CD14-positive monocyte (primary cell): ENCODE results near the gene NPM1. TPM values are rescaled to one million over a fixed set of nuclear protein-coding genes. Genes with fewer than 3 reads are reported as not detected.

ENCODE experiments used
- DNase-seq, 3 donors: peaks; one replicate each; pipeline ENCODE4 v3.0.0-alpha.2; 2011 to 2022
- H2AFZ ChIP-seq: 2 replicates; pipeline ENCODE4 v1.6.0; 2012; ENCODE audit warnings: mild to moderate bottlenecking, low read depth, low read length, inconsistent platforms; ENCODE audit not compliant: insufficient read depth, poor library complexity, severe bottlenecking
- H3K27ac ChIP-seq, 2 donors: 1 replicate in 1 of 2; 2 replicates in 1 of 2; pipeline ENCODE4 v1.5.1; 2012 to 2013; ENCODE audit warnings: low read length in 2 of 2, control low read depth in 1 of 2, inconsistent platforms in 1 of 2, low read depth in 1 of 2, mild to moderate bottlenecking in 1 of 2
- H3K27me3 ChIP-seq, 2 donors: one replicate each; pipeline versions ENCODE4 v1.6.0 to v1.6.1; 2011 to 2013; ENCODE audit warnings: low read length in 2 of 2; ENCODE audit not compliant: control insufficient read depth in 2 of 2, insufficient read depth in 2 of 2
- H3K36me3 ChIP-seq, 2 donors: replicated peaks in 1 of 2; 1 replicate in 1 of 2; 2 replicates in 1 of 2; pipeline versions ENCODE4 v1.5.1 to v1.6.1; 2012 to 2013; ENCODE audit warnings: low read length in 2 of 2, control low read depth in 1 of 2, inconsistent platforms in 1 of 2, mild to moderate bottlenecking in 1 of 2; ENCODE audit not compliant: insufficient read depth in 2 of 2, control insufficient read depth in 1 of 2
- H3K4me1 ChIP-seq, 2 donors: 1 replicate in 1 of 2; 2 replicates in 1 of 2; pipeline versions ENCODE4 v1.5.1 to v1.6.1; 2012 to 2013; ENCODE audit warnings: low read length in 2 of 2, control low read depth in 1 of 2, inconsistent platforms in 1 of 2, mild to moderate bottlenecking in 1 of 2, moderate library complexity in 1 of 2; ENCODE audit not compliant: insufficient read depth in 2 of 2, control insufficient read depth in 1 of 2
- H3K4me2 ChIP-seq: replicated peaks from 2 replicates; pipeline ENCODE3; 2012; ENCODE audit warnings: low read length, moderate library complexity, mild to moderate bottlenecking; ENCODE audit not compliant: poor library complexity, severe bottlenecking; ENCODE audit errors: extremely low read depth
- H3K4me3 ChIP-seq, 3 experiments: fragments of 200-600 bp in 1 of 3; sonication (generic) in 1 of 3; replicated peaks in 1 of 3; 1 replicate in 2 of 3; 2 replicates in 1 of 3; pipeline ENCODE4 v1.5.1; 2011 to 2013; ENCODE audit warnings: low read length in 3 of 3, mild to moderate bottlenecking in 3 of 3, control low read depth in 2 of 3, low read depth in 2 of 3, inconsistent platforms in 1 of 3, moderate library complexity in 1 of 3
- H3K79me2 ChIP-seq: 2 replicates; pipeline ENCODE4 v1.6.0; 2012; ENCODE audit warnings: mild to moderate bottlenecking, control low read depth, inconsistent platforms, low read length, moderate library complexity; ENCODE audit not compliant: insufficient read depth
- H3K9ac ChIP-seq: 2 replicates; pipeline ENCODE4 v1.6.0; 2017; ENCODE audit warnings: low read length, mild to moderate bottlenecking; ENCODE audit not compliant: insufficient read depth, poor library complexity, severe bottlenecking
- H3K9me3 ChIP-seq, 2 donors: replicated peaks in 1 of 2; 1 replicate in 1 of 2; 2 replicates in 1 of 2; pipeline versions ENCODE4 v1.5.1 to v1.6.1; 2012 to 2013; ENCODE audit warnings: low read length in 2 of 2, control low read depth in 1 of 2; ENCODE audit not compliant: control insufficient read depth in 1 of 2, insufficient read depth in 1 of 2
- H4K20me1 ChIP-seq: 2 replicates; pipeline ENCODE4 v1.6.0; 2012; ENCODE audit warnings: mild to moderate bottlenecking, low read length, control low read depth, moderate library complexity; ENCODE audit not compliant: insufficient read depth
- H3K27ac Mint-ChIP-seq, 7 donors: one replicate each; pipeline ENCODE4 v1.8.0; 2020; ENCODE audit warnings: mild to moderate bottlenecking in 7 of 7, mixed read lengths in 7 of 7, moderate library complexity in 6 of 7, inconsistent platforms in 2 of 7
- H3K27me3 Mint-ChIP-seq, 3 donors: one replicate each; pipeline ENCODE4 v1.8.0; 2021 to 2022; ENCODE audit warnings: low read depth in 3 of 3, mild to moderate bottlenecking in 3 of 3, mixed read lengths in 3 of 3, moderate library complexity in 3 of 3, inconsistent platforms in 1 of 3
- H3K36me3 Mint-ChIP-seq, 2 donors: one replicate each; pipeline ENCODE4 v1.8.0; 2020; ENCODE audit warnings: mixed read lengths in 2 of 2, inconsistent platforms in 1 of 2, mild to moderate bottlenecking in 1 of 2
- H3K4me1 Mint-ChIP-seq: one replicate; pipeline ENCODE4 v1.8.0; 2020; ENCODE audit warnings: mild to moderate bottlenecking, mixed read lengths
- H3K4me3 Mint-ChIP-seq, 2 donors: one replicate each; pipeline ENCODE4 v1.8.0; 2020; ENCODE audit warnings: mild to moderate bottlenecking in 2 of 2, mixed read lengths in 2 of 2, moderate library complexity in 1 of 2
- H3K9me3 Mint-ChIP-seq, 7 donors: one replicate each; pipeline ENCODE4 v1.8.0; 2020 to 2022; ENCODE audit warnings: mixed read lengths in 7 of 7, mild to moderate bottlenecking in 6 of 7, moderate library complexity in 6 of 7, inconsistent platforms in 2 of 7
- CTCF ChIP-seq: fragments of 200-600 bp; IDR thresholded peaks from one replicate; pipeline ENCODE4 v1.8.0; 2022; ENCODE audit warnings: antibody characterized with exemption, mild to moderate bottlenecking
- WGBS: methylation state at CpG from one replicate; pipeline ENCODE4 v1.1.5; 2013; ENCODE audit warnings: missing lambda C conversion rate; ENCODE audit not compliant: insufficient coverage; 5-methylcytosine and 5-hydroxymethylcytosine counted together
- intact Hi-C, 2 donors: fragments of 100-400 bp; cut with micrococcal nuclease; formaldehyde crosslinking; loops; one replicate each; pipeline versions ENCODE4 v1.15.0 to v1.15.1; 2023
- polyA plus RNA-seq, 3 donors: library from polyadenylated mRNA; depleted of rRNA in 1 of 3; unstranded in 2 of 3; stranded (reverse) in 1 of 3; fragments of 300-500 nt in 2 of 3; fragments of >200 nt in 1 of 3; fragmentation: Illumina TruSeq in 2 of 3; gene quantifications; 1 replicate in 2 of 3; 2 replicates in 1 of 3; pipeline ENCODE4 v1.2.3, GENCODE V29; 2012 to 2021

Gene NPM1
- polyA plus RNA-seq, 3 donors = 102 to 191 (median 188) TPM

GRCh38 chr5:171386861-171387344 lies 746 bp upstream of the NPM1 start:
- H3K79me2 ChIP-seq = peaks cover 50% of the 10 kb centered on the region
- H3K4me1 ChIP-seq = peaks cover 23 to 37% of the 10 kb centered on the region in 2 donors
- H3K9me3 ChIP-seq = no peaks in the 10 kb centered on the region
- intact Hi-C loops = loop anchor here in 1 of 2 donors (5.0 kb wide), 1 partner anchor 620 kb away; the partner anchor contains the start of gene FBXW11
- H3K4me2 ChIP-seq = peak overlapping the region; percentile 97
- H3K9ac ChIP-seq = peak overlapping the region; percentile 79
- no peak for DNase-seq
- TF ChIP-seq CTCF = no peak
- Mint-ChIP-seq H3K4me3 (peak overlapping the region; percentile 97 to 98), H3K9me3 (peaks cover 0 to 6% (median 0%) of the 10 kb centered on the region in 7 donors), H3K36me3 (peaks cover 7 to 14% of the 10 kb centered on the region in 2 donors), H3K4me1 (peaks cover 42% of the 10 kb centered on the region), H3K27me3 (peaks cover 2 to 8% (median 3%) of the 10 kb centered on the region in 3 donors), H3K27ac (peak overlapping the region; percentile 85 to 97 (median 94))
- peaks cover 11 to 13% of the 10 kb centered on the region in 2 donors for H3K36me3 ChIP-seq
- WGBS = 18% methylated on average over 11 of the region's 20 CpGs
- H4K20me1 ChIP-seq = peaks cover 42% of the 10 kb centered on the region
- peak overlapping the region; percentile 100 for H2AFZ ChIP-seq
- H3K4me3 ChIP-seq = peak overlapping the region; percentile 74 to 93 (median 92)
- H3K27me3 ChIP-seq = no peaks in the 10 kb centered on the region
- peak overlapping the region; percentile 81 for H3K27ac ChIP-seq

GRCh38 chr5:171387970-171388815 lies 544 bp downstream of the NPM1 start:
- Histone ChIP-seq H3K27ac (peak overlapping the region; percentile 81), H4K20me1 (peaks cover 50% of the 10 kb centered on the region), H3K27me3 (no peaks in the 10 kb centered on the region), H3K79me2 (peaks cover 63% of the 10 kb centered on the region), H3K36me3 (peaks cover 22 to 26% of the 10 kb centered on the region in 2 donors), H2AFZ (peak overlapping the region; percentile 100), H3K4me3 (peak overlapping the region; percentile 74 to 93 (median 92)), H3K9ac (peak overlapping the region; percentile 79), H3K4me1 (peaks cover 23 to 37% of the 10 kb centered on the region in 2 donors), H3K9me3 (no peaks in the 10 kb centered on the region), H3K4me2 (peak overlapping the region; percentile 97)
- Mint-ChIP-seq H3K4me1 (peaks cover 42% of the 10 kb centered on the region), H3K27me3 (peaks cover 2 to 5% (median 3%) of the 10 kb centered on the region in 3 donors), H3K36me3 (peaks cover 19 to 27% of the 10 kb centered on the region in 2 donors), H3K27ac (peak overlapping the region; percentile 85 to 97 (median 94)), H3K4me3 (peak overlapping the region; percentile 97 to 98), H3K9me3 (peaks cover 0 to 6% (median 0%) of the 10 kb centered on the region in 7 donors)
- peak; percentile 63 to 83 (median 79) for DNase-seq
- intact Hi-C loops = loop anchor here in 1 of 2 donors (5.0 kb wide), 1 partner anchor 619 kb away; the partner anchor contains the start of gene FBXW11
- under 1% methylated on average over 47 of the region's 56 CpGs for WGBS
- no peak for TF ChIP-seq CTCF
